ENCODE results near the gene MAP7.
"Not testable (repeated sequence)": the region's sequence is repeated elsewhere in the genome, so short reads cannot be mapped to it uniquely, and the experiment has no call there.

Gene MAP7

DNA sequence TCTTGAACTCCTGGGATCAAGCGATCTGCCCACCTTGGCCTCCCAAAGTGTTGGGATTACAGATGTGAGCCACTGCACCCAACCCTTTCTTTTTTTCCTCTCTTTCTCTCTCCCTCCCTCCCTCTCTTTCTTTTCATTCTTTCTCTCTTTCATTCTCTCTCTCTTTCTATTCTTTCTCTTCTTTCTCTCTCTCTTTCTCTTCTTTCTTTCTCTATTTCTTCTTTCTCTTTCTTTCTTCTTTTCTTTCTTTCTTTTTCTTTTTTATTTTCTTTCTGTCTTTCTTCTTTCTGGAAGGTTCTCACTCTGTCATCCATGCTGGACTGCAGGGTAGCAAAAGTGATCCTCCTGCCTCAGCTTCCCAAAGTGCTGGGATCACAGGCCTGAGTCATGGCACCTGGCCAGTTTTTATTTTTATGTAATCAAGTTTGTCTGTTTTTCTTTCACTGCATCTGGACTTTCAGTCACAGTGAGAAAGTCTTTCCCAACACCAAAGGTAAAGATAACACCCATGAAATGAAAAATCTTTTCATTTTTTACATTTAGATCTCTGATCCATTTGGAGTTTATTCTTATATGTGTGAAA lies 240.4 kb downstream of the MAP7 start:
- no peak for DNase-seq (ENCODE audit: low spot score)
- H3K27ac ChIP-seq = no peak overlapping the region
- TF ChIP-seq, protein P1, sequence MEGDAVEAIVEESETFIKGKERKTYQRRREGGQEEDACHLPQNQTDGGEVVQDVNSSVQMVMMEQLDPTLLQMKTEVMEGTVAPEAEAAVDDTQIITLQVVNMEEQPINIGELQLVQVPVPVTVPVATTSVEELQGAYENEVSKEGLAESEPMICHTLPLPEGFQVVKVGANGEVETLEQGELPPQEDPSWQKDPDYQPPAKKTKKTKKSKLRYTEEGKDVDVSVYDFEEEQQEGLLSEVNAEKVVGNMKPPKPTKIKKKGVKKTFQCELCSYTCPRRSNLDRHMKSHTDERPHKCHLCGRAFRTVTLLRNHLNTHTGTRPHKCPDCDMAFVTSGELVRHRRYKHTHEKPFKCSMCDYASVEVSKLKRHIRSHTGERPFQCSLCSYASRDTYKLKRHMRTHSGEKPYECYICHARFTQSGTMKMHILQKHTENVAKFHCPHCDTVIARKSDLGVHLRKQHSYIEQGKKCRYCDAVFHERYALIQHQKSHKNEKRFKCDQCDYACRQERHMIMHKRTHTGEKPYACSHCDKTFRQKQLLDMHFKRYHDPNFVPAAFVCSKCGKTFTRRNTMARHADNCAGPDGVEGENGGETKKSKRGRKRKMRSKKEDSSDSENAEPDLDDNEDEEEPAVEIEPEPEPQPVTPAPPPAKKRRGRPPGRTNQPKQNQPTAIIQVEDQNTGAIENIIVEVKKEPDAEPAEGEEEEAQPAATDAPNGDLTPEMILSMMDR (IDR thresholded peaks at IDR 0.05) = no peak
- H3K4me3 ChIP-seq = no peak overlapping the region

DNA sequence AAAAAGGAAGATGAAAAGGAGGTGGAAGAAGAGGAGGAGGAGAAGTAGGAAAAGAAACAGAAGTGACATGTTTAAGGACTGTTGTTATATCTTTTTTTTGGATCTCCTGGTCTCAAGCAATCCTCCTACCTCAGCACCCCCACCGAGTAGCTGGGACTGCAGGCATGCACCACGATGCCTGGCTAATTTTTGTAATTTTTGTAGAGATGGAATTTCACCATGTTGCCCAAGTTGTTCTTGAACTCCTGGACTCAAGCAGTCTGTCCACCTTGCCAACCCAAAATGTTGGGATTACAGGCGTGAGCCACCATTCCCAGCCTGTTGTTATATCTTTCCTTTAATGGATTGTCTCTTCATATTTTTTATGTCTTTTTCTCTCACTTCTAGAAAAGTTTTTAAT lies 241.1 kb downstream of the MAP7 start:
- TF ChIP-seq, protein P1 (IDR thresholded peaks at IDR 0.05) = no peak
- DNase-seq (ENCODE audit: low spot score) = no peak
- H3K27ac ChIP-seq = no peak overlapping the region
- H3K4me3 ChIP-seq = no peak overlapping the region

DNA sequence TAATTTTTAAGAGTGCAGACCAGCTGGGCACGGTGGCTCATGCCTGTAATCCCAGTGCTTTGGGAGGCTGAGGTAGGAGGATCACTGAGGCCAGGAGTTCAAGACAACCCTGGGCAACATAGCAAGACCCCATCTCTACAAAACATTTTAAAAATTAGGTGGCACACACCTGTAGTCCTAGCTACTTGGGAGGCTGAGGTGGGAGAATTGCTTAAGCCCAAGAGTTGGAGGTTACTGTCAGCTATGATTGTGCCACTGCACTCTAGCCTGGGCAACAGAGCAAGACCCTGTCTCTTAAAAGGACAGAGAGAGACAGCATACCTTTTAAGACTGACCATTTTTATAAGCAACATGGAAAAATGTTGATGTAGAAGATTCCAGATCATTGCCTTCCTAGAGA lies 241.8 kb downstream of the MAP7 start:
- H3K27ac ChIP-seq; DNase-seq (ENCODE audit: low spot score); H3K4me3 ChIP-seq: not testable (repeated sequence)

GRCh38 chr6:136307351-136307750 lies 242.9 kb downstream of the MAP7 start:
- TF ChIP-seq, protein P1 (IDR thresholded peaks at IDR 0.05) = no peak
- no peak for DNase-seq (ENCODE audit: low spot score)
- Histone ChIP-seq H3K4me3 (no peak overlapping the region), H3K27ac (no peak overlapping the region)

DNA sequence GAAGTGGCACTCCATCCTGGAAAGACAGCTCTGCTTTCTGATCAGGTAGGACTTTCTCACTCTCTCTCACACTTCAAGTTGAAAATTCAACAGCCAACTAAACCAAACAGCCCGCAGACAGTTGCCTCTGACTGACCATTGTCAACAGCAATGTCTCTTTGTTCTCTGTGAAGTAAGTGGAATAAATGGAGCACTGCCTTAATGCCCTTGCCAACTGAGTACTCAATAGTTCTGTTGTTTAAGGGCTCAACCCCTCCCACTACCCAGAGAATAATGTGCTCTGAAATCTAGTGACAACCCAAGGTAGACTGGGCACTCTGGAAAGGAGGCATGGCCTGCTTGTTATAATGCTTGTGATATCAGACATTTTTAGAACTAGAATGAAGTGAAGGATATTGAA lies 243.8 kb downstream of the MAP7 start:
- Histone ChIP-seq H3K27ac (no peak overlapping the region), H3K4me3 (no peak overlapping the region)
- TF ChIP-seq, protein P1 (IDR thresholded peaks at IDR 0.05) = no peak
- DNase-seq (ENCODE audit: low spot score) = no peak

DNA sequence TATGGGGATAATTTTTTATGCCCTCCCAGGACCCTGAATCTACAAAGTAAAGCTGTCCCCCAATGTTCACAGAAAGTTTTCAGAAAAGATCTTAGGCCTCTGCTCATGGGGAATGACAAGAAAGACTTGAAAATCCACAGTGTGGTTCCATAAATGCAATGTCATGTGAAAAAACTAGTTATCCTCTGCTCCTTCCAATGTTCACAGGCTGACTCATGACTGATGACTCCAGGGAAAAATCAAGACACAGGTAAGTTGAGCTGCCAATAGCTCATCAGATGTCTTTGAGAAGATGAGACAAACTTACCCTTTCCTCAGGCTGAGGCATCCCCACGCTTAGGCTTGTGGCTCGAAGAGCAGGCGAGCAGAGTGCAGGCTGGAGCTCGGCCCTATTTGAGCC lies 245.8 kb downstream of the MAP7 start:
- TF ChIP-seq, protein P1 (IDR thresholded peaks at IDR 0.05) = no peak
- no peak overlapping the region for H3K27ac ChIP-seq
- no peak for DNase-seq (ENCODE audit: low spot score)
- no peak overlapping the region for H3K4me3 ChIP-seq

DNA sequence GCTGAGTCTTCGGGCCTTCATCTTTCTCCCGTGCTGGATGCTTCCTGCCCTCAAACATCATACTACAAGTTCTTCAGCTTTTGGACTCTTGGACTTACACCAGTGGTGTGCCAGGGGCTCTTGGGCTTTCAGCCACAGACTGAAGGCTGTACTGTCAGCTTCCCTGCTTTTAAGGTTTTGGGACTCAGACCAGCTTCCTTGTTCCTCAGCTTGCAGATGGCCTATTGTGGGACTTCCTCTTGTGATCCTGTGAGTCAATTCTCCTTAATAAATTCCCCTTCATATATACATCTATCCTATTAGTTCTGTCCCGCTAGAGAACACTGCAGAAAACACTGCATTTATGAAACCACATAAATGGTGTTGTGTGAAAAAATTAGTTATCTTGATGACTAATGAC lies 246.7 kb downstream of the MAP7 start:
- Histone ChIP-seq H3K4me3 (no peak overlapping the region), H3K27ac (no peak overlapping the region)
- DNase-seq (ENCODE audit: low spot score) = no peak
- TF ChIP-seq, protein P1 (IDR thresholded peaks at IDR 0.05) = no peak

GRCh38 chr6:136294621-136295020 lies 255.6 kb downstream of the MAP7 start:
- H3K27ac ChIP-seq = no peak overlapping the region
- no peak for DNase-seq (ENCODE audit: low spot score)
- no peak overlapping the region for H3K4me3 ChIP-seq
- TF ChIP-seq, protein P1 (IDR thresholded peaks at IDR 0.05) = no peak

All from coronary artery (tissue), 2 donors.